Ascending aorta (tissue), 2 donors: ENCODE measurements around the gene TCF3. TPM values are rescaled to one million over a fixed set of nuclear protein-coding genes. Genes with fewer than 3 reads are reported as not detected.

ENCODE experiments used
- DNase-seq, 2 donors: peaks; one replicate each; pipeline ENCODE4 v3.0.0-alpha.2; 2019; ENCODE audit warnings: low spot score in 2 of 2
- H3K27ac ChIP-seq, 2 donors: fragments of 200-600 bp; sonication (generic); one replicate each; pipeline ENCODE4 v1.5.1; 2016 to 2017; ENCODE audit warnings: mild to moderate bottlenecking in 1 of 2
- H3K27me3 ChIP-seq: fragments of 200-600 bp; sonication (generic); one replicate; pipeline ENCODE4 v1.5.1; 2017
- H3K36me3 ChIP-seq, 2 donors: fragments of 200-600 bp; sonication (generic); one replicate each; pipeline ENCODE4 v1.5.1; 2016
- H3K4me1 ChIP-seq, 2 donors: fragments of 200-600 bp; sonication (generic); one replicate each; pipeline ENCODE4 v1.5.1; 2016 to 2017; ENCODE audit warnings: mild to moderate bottlenecking in 1 of 2
- H3K4me3 ChIP-seq, 2 donors: fragments of 200-600 bp; sonication (generic); one replicate each; pipeline ENCODE4 v1.5.1; 2016 to 2017; ENCODE audit warnings: mild to moderate bottlenecking in 1 of 2
- H3K9me3 ChIP-seq, 2 donors: fragments of 200-600 bp; sonication (generic); one replicate each; pipeline ENCODE4 v1.5.1; 2016
- CTCF ChIP-seq, 3 experiments: fragments of 200-600 bp in 2 of 3; fragments of 450-650 bp in 1 of 3; sonication (generic) in 2 of 3; IDR thresholded peaks; one replicate each; pipeline ENCODE4 v1.5.1; 2016 to 2019; ENCODE audit warnings: antibody characterized with exemption in 3 of 3, mild to moderate bottlenecking in 1 of 3, moderate library complexity in 1 of 3
- intact Hi-C: fragments of 100-400 bp; cut with DNase I; formaldehyde crosslinking; loops from one replicate; pipeline ENCODE4 v1.15.1; 2023
- total RNA-seq: library from RNA; depleted of rRNA; stranded (reverse); fragments of >200 nt; gene quantifications from one replicate; pipeline ENCODE4 v1.1.0, GENCODE V29; 2016

TCF3 gene
- total RNA-seq, 1 donor from 2014 or later = 209 TPM

GRCh38 chr19:1598777-1599459 lies 53.5 kb downstream of the TCF3 start:
- Histone ChIP-seq H3K4me1 (peaks cover 5 to 12% of the 10 kb centered on the region in 2 donors), H3K36me3 (peaks cover 27 to 38% of the 10 kb centered on the region in 2 donors), H3K27ac (no peak overlapping the region), H3K9me3 (no peaks in the 10 kb centered on the region), H3K4me3 (no peak overlapping the region), H3K27me3 (no peaks in the 10 kb centered on the region)
- no peak for TF ChIP-seq CTCF (IDR thresholded peaks at IDR 0.05)
- DNase-seq = no peak
- intact Hi-C loops = no loop called here

- intact Hi-C loops = no loop called here
- H3K4me1 ChIP-seq = peaks cover 8 to 17% of the 10 kb centered on the region in 2 donors
- H3K4me3 ChIP-seq = peak overlapping the region; percentile 74 to 89
- TF ChIP-seq CTCF (IDR thresholded peaks at IDR 0.05) = no peak
- peaks cover 20 to 21% of the 10 kb centered on the region in 2 donors for H3K36me3 ChIP-seq
- DNase-seq = no peak
- no peaks in the 10 kb centered on the region for H3K27me3 ChIP-seq
- H3K27ac ChIP-seq = no peak overlapping the region
- no peaks in the 10 kb centered on the region for H3K9me3 ChIP-seq
Measured at GRCh38 chr19:1593501-1593772, 59.0 kb downstream of the TCF3 start.

- Histone ChIP-seq H3K27ac (peak within 1 kb of the TSS; percentile 84 to 94), H3K36me3 (peaks cover 15 to 16% of the 10 kb centered on the region in 2 donors), H3K27me3 (no peaks in the 10 kb centered on the region), H3K9me3 (no peaks in the 10 kb centered on the region), H3K4me3 (peak within 1 kb of the TSS; percentile 74 to 89), H3K4me1 (peaks cover 8 to 17% of the 10 kb centered on the region in 2 donors)
- DNase-seq = peak; percentile 62 to 96
- TF ChIP-seq CTCF (IDR thresholded peaks at IDR 0.05) = peak in 1 of 3 experiments; percentile 27
- intact Hi-C loops = loop anchor here (1.0 kb wide), 3 partner anchors 12 to 59 kb away; partner anchors contain the start of genes TCF3 and UQCR11
Measured at GRCh38 chr19:1592755-1593500, 59.5 kb downstream of the TCF3 start, which contains the start of gene MBD3. MBD3 (minus strand) TSS chr19:1592865; CDS start chr19:1592631, 234 bp downstream.

GRCh38 chr19:1592024-1592754 lies 60.2 kb downstream of the TCF3 start:
- TF ChIP-seq CTCF (IDR thresholded peaks at IDR 0.05) = no peak
- Histone ChIP-seq H3K9me3 (no peaks in the 10 kb centered on the region), H3K27me3 (no peaks in the 10 kb centered on the region), H3K4me3 (peak overlapping the region; percentile 74 to 89), H3K4me1 (peaks cover 8 to 17% of the 10 kb centered on the region in 2 donors), H3K36me3 (peaks cover 7 to 8% of the 10 kb centered on the region in 2 donors), H3K27ac (peak overlapping the region; percentile 84 to 94)
- intact Hi-C loops = loop anchor here (1.0 kb wide), 3 partner anchors 13 to 60 kb away; partner anchors contain the start of genes TCF3 and UQCR11
- DNase-seq = peak; percentile 22 to 88

- Histone ChIP-seq H3K9me3 (no peaks in the 10 kb centered on the region), H3K27ac (peak overlapping the region; percentile 84 to 94), H3K36me3 (peaks cover under 1 to 1% of the 10 kb centered on the region in 2 donors), H3K4me3 (peak overlapping the region; percentile 74 to 89), H3K27me3 (no peaks in the 10 kb centered on the region), H3K4me1 (peaks cover 8 to 17% of the 10 kb centered on the region in 2 donors)
- intact Hi-C loops = loop anchor here (1.0 kb wide), 3 partner anchors 14 to 61 kb away; partner anchors contain the start of genes TCF3 and UQCR11
- TF ChIP-seq CTCF (IDR thresholded peaks at IDR 0.05) = no peak
- DNase-seq = no peak
Measured at GRCh38 chr19:1591421-1592023, 60.9 kb downstream of the TCF3 start.
